Mesendoderm (in vitro differentiated cells): ENCODE data around the gene FARP1.

Experiments used
- DNase-seq: peaks from one replicate; pipeline ENCODE4 v3.0.0; 2013
- H2AK5ac ChIP-seq: 2 replicates; pipeline ENCODE4 v1.6.1; 2013; ENCODE audit warnings: low read length, inconsistent platforms
- H2BK120ac ChIP-seq: 2 replicates; pipeline ENCODE4 v1.6.1; 2013; ENCODE audit warnings: low read depth, mild to moderate bottlenecking, low read length, moderate library complexity, mixed read lengths
- H2BK15ac ChIP-seq: replicated peaks from 2 replicates; pipeline ENCODE4 v1.6.1; 2013; ENCODE audit warnings: low read depth, mild to moderate bottlenecking, moderate library complexity
- H2BK5ac ChIP-seq: 2 replicates; pipeline ENCODE4 v1.6.1; 2013; ENCODE audit warnings: low read length, inconsistent platforms
- H3K18ac ChIP-seq: 2 replicates; pipeline ENCODE4 v1.6.1; 2013; ENCODE audit warnings: mild to moderate bottlenecking, low read length, mixed read lengths
- H3K23ac ChIP-seq: one replicate; pipeline ENCODE4 v1.6.1; 2013; ENCODE audit warnings: low read length
- H3K27ac ChIP-seq: 2 replicates; pipeline ENCODE4 v1.5.1; 2013; ENCODE audit warnings: low read depth, mild to moderate bottlenecking, inconsistent platforms, low read length, moderate library complexity
- H3K27me3 ChIP-seq: 2 replicates; pipeline ENCODE4 v1.6.1; 2013; ENCODE audit warnings: low read length, control low read depth, mild to moderate bottlenecking, inconsistent platforms; ENCODE audit not compliant: insufficient read depth, poor library complexity
- H3K36me3 ChIP-seq: 2 replicates; pipeline ENCODE4 v1.6.1; 2013; ENCODE audit warnings: low read length, inconsistent platforms; ENCODE audit not compliant: control insufficient read depth, insufficient read depth
- H3K4ac ChIP-seq: one replicate; pipeline ENCODE4 v1.6.1; 2013; ENCODE audit warnings: low read depth, mild to moderate bottlenecking, low read length, moderate library complexity
- H3K4me1 ChIP-seq: 2 replicates; pipeline ENCODE4 v1.6.1; 2013; ENCODE audit warnings: low read depth, low read length, inconsistent platforms; ENCODE audit not compliant: control insufficient read depth
- H3K4me2 ChIP-seq: 2 replicates; pipeline ENCODE4 v1.6.1; 2013; ENCODE audit warnings: low read length
- H3K4me3 ChIP-seq: 2 replicates; pipeline ENCODE4 v1.5.1; 2013; ENCODE audit warnings: mild to moderate bottlenecking, low read length
- H3K56ac ChIP-seq: one replicate; pipeline ENCODE4 v1.6.1; 2013; ENCODE audit warnings: low read length
- H3K79me1 ChIP-seq: 2 replicates; pipeline ENCODE4 v1.6.1; 2013; ENCODE audit warnings: low read length, inconsistent platforms
- H3K79me2 ChIP-seq: 2 replicates; pipeline ENCODE4 v1.6.1; 2013; ENCODE audit warnings: mild to moderate bottlenecking, low read length; ENCODE audit not compliant: control insufficient read depth, insufficient read depth
- H3K9ac ChIP-seq: 2 replicates; pipeline ENCODE4 v1.6.1; 2013; ENCODE audit warnings: low read length, inconsistent platforms
- H4K5ac ChIP-seq: one replicate; pipeline ENCODE4 v1.6.1; 2013; ENCODE audit warnings: low read length
- H4K8ac ChIP-seq: one replicate; pipeline ENCODE4 v1.6.1; 2013; ENCODE audit warnings: low read depth, mild to moderate bottlenecking, control low read depth, low read length, moderate library complexity
- WGBS: extraction: QIAGEN DNeasy Blood & Tissue Kit; methylation state at CpG from one replicate; pipeline ENCODE4 v1.1.7; 2013; ENCODE audit warnings: low lambda C conversion rate, missing lambda C conversion rate; ENCODE audit not compliant: insufficient coverage; ENCODE audit errors: extremely low coverage; 5-methylcytosine and 5-hydroxymethylcytosine counted together

Gene FARP1

GRCh38 chr13:98240135-98240534 is 97.2 kb downstream of the FARP1 start:
- no peak overlapping the region for H4K5ac ChIP-seq
- H2BK15ac ChIP-seq, result no peak overlapping the region
- H3K79me1 ChIP-seq, result peaks cover 12% of the 10 kb centered on the region
- no peak overlapping the region for H3K4me3 ChIP-seq
- no CpG with 5 or more reads among the region's 12 CpGs for WGBS
- DNase-seq, result no peak
- no peak overlapping the region for H2BK120ac ChIP-seq
- no peak overlapping the region for H4K8ac ChIP-seq
- no peak overlapping the region for H3K4me2 ChIP-seq
- H3K79me2 ChIP-seq, result peaks cover 3% of the 10 kb centered on the region
- no peak overlapping the region for H2AK5ac ChIP-seq
- H3K27me3 ChIP-seq, result no peaks in the 10 kb centered on the region
- H2BK5ac ChIP-seq, result no peak overlapping the region
- no peak overlapping the region for H3K56ac ChIP-seq
- no peak overlapping the region for H3K23ac ChIP-seq
- no peak overlapping the region for H3K27ac ChIP-seq
- no peak overlapping the region for H3K18ac ChIP-seq
- no peaks in the 10 kb centered on the region for H3K36me3 ChIP-seq
- H3K4me1 ChIP-seq, result peaks cover 2% of the 10 kb centered on the region
- H3K4ac ChIP-seq, result no peak overlapping the region
- no peak overlapping the region for H3K9ac ChIP-seq

- H2BK15ac ChIP-seq, result no peak overlapping the region
- H3K4me3 ChIP-seq, result no peak overlapping the region
- peaks cover 3% of the 10 kb centered on the region for H3K79me2 ChIP-seq
- no peak for DNase-seq
- no peak overlapping the region for H3K23ac ChIP-seq
- no peaks in the 10 kb centered on the region for H3K36me3 ChIP-seq
- no peak overlapping the region for H3K4me2 ChIP-seq
- no CpG with 5 or more reads among the region's 11 CpGs for WGBS
- peaks cover 2% of the 10 kb centered on the region for H3K4me1 ChIP-seq
- H4K8ac ChIP-seq, result no peak overlapping the region
- no peak overlapping the region for H3K18ac ChIP-seq
- no peak overlapping the region for H4K5ac ChIP-seq
- H2BK5ac ChIP-seq, result no peak overlapping the region
- H3K4ac ChIP-seq, result no peak overlapping the region
- no peak overlapping the region for H3K27ac ChIP-seq
- H2AK5ac ChIP-seq, result no peak overlapping the region
- H2BK120ac ChIP-seq, result no peak overlapping the region
- H3K9ac ChIP-seq, result no peak overlapping the region
- peaks cover 12% of the 10 kb centered on the region for H3K79me1 ChIP-seq
- no peaks in the 10 kb centered on the region for H3K27me3 ChIP-seq
- no peak overlapping the region for H3K56ac ChIP-seq
These were observed 98.1 kb downstream of the FARP1 start for GRCh38 chr13:98240974-98241373.

DNA sequence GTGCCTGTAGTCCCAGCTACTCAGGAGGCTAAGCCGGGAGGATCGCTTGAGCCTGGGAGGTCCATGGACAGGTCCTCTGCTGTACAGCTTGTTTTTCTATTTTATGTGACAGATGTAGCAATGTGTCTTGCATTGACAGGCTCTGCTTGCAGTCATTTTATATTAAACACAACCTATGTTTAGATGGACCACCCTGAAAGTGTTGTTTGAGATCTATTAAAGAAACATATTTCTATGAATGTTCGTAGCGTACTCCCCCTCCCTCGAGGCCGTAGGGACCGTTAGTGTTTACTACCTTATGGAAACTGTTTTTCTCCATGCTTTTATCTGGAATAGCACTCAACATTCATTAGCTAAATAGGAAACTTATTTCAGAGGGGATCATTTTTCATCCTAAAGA is 99.1 kb downstream of the FARP1 start:
- H3K4ac ChIP-seq, result no peak overlapping the region
- H2BK5ac ChIP-seq, result no peak overlapping the region
- H3K23ac ChIP-seq, result no peak overlapping the region
- H3K27me3 ChIP-seq, result no peaks in the 10 kb centered on the region
- no peak overlapping the region for H3K18ac ChIP-seq
- H4K8ac ChIP-seq, result no peak overlapping the region
- DNase-seq, result no peak
- H2BK120ac ChIP-seq, result no peak overlapping the region
- H3K36me3 ChIP-seq, result no peaks in the 10 kb centered on the region
- no peak overlapping the region for H4K5ac ChIP-seq
- WGBS, result no CpG with 5 or more reads among the region's 7 CpGs
- peaks cover 12% of the 10 kb centered on the region for H3K79me1 ChIP-seq
- H2AK5ac ChIP-seq, result no peak overlapping the region
- H3K4me3 ChIP-seq, result no peak overlapping the region
- H3K9ac ChIP-seq, result no peak overlapping the region
- H2BK15ac ChIP-seq, result no peak overlapping the region
- no peak overlapping the region for H3K56ac ChIP-seq
- no peak overlapping the region for H3K4me2 ChIP-seq
- peaks cover 3% of the 10 kb centered on the region for H3K79me2 ChIP-seq
- peaks cover 2% of the 10 kb centered on the region for H3K4me1 ChIP-seq
- H3K27ac ChIP-seq, result no peak overlapping the region

DNA sequence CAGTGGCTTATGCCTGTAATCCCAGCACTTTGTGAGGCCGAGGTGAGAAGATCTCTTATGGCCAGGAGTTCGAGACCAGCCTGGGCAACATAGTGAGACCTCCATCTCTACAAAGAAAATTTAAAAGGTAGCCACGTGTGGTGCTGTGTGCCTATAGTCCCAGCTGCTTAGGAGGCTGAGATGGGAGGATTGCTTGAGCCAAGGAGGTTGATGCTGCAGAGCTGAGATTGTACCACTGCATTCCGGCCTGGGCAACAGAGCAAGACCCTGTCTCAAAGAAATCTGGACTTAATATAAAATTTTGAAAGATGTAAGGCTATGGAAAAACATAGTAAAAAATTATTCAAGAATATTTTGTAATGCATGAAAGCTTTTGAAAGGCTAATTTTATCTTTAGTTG is 99.5 kb downstream of the FARP1 start:
- Histone ChIP-seq H3K79me2 (peaks cover 3% of the 10 kb centered on the region), H3K36me3 (no peaks in the 10 kb centered on the region), H2BK120ac (no peak overlapping the region), H3K4me1 (peaks cover 2% of the 10 kb centered on the region), H3K23ac (no peak overlapping the region), H3K18ac (no peak overlapping the region), H2BK15ac (no peak overlapping the region), H2AK5ac (no peak overlapping the region), H3K9ac (no peak overlapping the region), H3K4me2 (no peak overlapping the region), H3K4me3 (no peak overlapping the region), H3K27ac (no peak overlapping the region), H4K8ac (no peak overlapping the region), H3K4ac (no peak overlapping the region), H2BK5ac (no peak overlapping the region), H4K5ac (no peak overlapping the region), H3K56ac (no peak overlapping the region), H3K27me3 (no peaks in the 10 kb centered on the region), H3K79me1 (peaks cover 13% of the 10 kb centered on the region)
- no CpG with 5 or more reads among the region's 4 CpGs for WGBS
- DNase-seq, result no peak

DNA sequence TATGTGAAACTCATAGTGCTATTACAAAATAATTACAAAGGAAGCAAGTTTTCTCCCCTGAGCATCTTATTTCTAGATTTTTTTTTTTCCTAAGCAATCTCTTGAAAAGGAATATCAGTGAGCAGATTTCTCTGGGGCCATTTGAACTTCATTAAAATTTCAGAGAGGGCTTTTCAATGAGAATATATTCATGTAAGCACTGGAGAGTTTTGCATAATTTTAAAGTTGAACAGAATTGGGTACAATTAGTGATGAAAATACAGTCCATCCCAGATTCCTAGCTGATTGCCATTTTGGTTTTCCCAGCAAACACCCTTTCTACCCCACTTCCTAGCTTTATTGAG is 101.0 kb downstream of the FARP1 start:
- no peak overlapping the region for H2BK15ac ChIP-seq
- peaks cover 2% of the 10 kb centered on the region for H3K4me1 ChIP-seq
- no peak overlapping the region for H3K4me3 ChIP-seq
- H2BK5ac ChIP-seq, result no peak overlapping the region
- no peak overlapping the region for H3K4ac ChIP-seq
- no peaks in the 10 kb centered on the region for H3K27me3 ChIP-seq
- peaks cover 3% of the 10 kb centered on the region for H3K79me2 ChIP-seq
- no peaks in the 10 kb centered on the region for H3K36me3 ChIP-seq
- no peak overlapping the region for H3K4me2 ChIP-seq
- no peak overlapping the region for H3K27ac ChIP-seq
- no peak overlapping the region for H4K8ac ChIP-seq
- H4K5ac ChIP-seq, result no peak overlapping the region
- DNase-seq, result no peak
- H2BK120ac ChIP-seq, result no peak overlapping the region
- H3K56ac ChIP-seq, result no peak overlapping the region
- no peak overlapping the region for H3K23ac ChIP-seq
- H3K9ac ChIP-seq, result no peak overlapping the region
- H3K79me1 ChIP-seq, result peaks cover 15% of the 10 kb centered on the region
- H2AK5ac ChIP-seq, result no peak overlapping the region
- H3K18ac ChIP-seq, result no peak overlapping the region

GRCh38 chr13:98246538-98247172 is 103.8 kb downstream of the FARP1 start:
- Histone ChIP-seq H2BK15ac (no peak overlapping the region), H4K8ac (no peak overlapping the region), H3K9ac (no peak overlapping the region), H3K18ac (no peak overlapping the region), H3K56ac (no peak overlapping the region), H2BK120ac (no peak overlapping the region), H3K79me1 (peaks cover 6% of the 10 kb centered on the region), H3K4me3 (no peak overlapping the region), H3K27ac (no peak overlapping the region), H3K36me3 (no peaks in the 10 kb centered on the region), H3K4me2 (no peak overlapping the region), H3K4me1 (no peaks in the 10 kb centered on the region), H3K79me2 (no peaks in the 10 kb centered on the region), H3K4ac (no peak overlapping the region), H3K27me3 (no peaks in the 10 kb centered on the region), H3K23ac (no peak overlapping the region), H4K5ac (no peak overlapping the region), H2BK5ac (no peak overlapping the region), H2AK5ac (no peak overlapping the region)
- no CpG with 5 or more reads among the region's 11 CpGs for WGBS
- no peak for DNase-seq
